Measurements from ENCODE around the gene ANK2. TPM values are rescaled to one million over a fixed set of nuclear protein-coding genes. Genes with fewer than 3 reads are reported as not detected.

ANK2 gene
- total and polyA plus RNA-seq, 4 donors: 0.32 to 2.2 (median 1.0) TPM

GRCh38 chr4:113179091-113179490 is 129.6 kb downstream of the ANK2 start:
- no peak overlapping the region for H3K4me3 ChIP-seq (ENCODE audit: low read depth in 1 of 3, low read length in 3 of 3)
- no peak overlapping the region for H3K27ac ChIP-seq (ENCODE audit: low read depth in 1 of 2, low read length in 2 of 2)
- H3K9me3 ChIP-seq (ENCODE audit: control insufficient read depth in 4 of 4, low read length in 3 of 4): no peaks in the 10 kb centered on the region
- no peak overlapping the region for H3K9ac ChIP-seq (ENCODE audit: low read depth in 1 of 2, low read length in 2 of 2)
- H3K27me3 ChIP-seq (ENCODE audit: control insufficient read depth in 4 of 4, insufficient read depth in 4 of 4, low read length in 3 of 4): no peaks in the 10 kb centered on the region
- H3K4me1 ChIP-seq (ENCODE audit: control insufficient read depth in 4 of 4, insufficient read depth in 4 of 4, low read length in 3 of 4): no peaks in the 10 kb centered on the region
- WGBS: 89% methylated on average over 1 of the region's 1 CpG
- TF ChIP-seq, protein P1, sequence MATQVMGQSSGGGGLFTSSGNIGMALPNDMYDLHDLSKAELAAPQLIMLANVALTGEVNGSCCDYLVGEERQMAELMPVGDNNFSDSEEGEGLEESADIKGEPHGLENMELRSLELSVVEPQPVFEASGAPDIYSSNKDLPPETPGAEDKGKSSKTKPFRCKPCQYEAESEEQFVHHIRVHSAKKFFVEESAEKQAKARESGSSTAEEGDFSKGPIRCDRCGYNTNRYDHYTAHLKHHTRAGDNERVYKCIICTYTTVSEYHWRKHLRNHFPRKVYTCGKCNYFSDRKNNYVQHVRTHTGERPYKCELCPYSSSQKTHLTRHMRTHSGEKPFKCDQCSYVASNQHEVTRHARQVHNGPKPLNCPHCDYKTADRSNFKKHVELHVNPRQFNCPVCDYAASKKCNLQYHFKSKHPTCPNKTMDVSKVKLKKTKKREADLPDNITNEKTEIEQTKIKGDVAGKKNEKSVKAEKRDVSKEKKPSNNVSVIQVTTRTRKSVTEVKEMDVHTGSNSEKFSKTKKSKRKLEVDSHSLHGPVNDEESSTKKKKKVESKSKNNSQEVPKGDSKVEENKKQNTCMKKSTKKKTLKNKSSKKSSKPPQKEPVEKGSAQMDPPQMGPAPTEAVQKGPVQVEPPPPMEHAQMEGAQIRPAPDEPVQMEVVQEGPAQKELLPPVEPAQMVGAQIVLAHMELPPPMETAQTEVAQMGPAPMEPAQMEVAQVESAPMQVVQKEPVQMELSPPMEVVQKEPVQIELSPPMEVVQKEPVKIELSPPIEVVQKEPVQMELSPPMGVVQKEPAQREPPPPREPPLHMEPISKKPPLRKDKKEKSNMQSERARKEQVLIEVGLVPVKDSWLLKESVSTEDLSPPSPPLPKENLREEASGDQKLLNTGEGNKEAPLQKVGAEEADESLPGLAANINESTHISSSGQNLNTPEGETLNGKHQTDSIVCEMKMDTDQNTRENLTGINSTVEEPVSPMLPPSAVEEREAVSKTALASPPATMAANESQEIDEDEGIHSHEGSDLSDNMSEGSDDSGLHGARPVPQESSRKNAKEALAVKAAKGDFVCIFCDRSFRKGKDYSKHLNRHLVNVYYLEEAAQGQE (IDR thresholded peaks at IDR 0.05): no peak
- TF ChIP-seq FOXA1 (IDR thresholded peaks at IDR 0.05) (no peak), HNF4A (conservative IDR thresholded peaks at IDR 0.05) (no peak), RAD21 (IDR thresholded peaks at IDR 0.05) (no peak), JUND (IDR thresholded peaks at IDR 0.05) (no peak), FOXA2 (IDR thresholded peaks at IDR 0.05) (no peak), RXRA (IDR thresholded peaks at IDR 0.05) (no peak), NR2F2 (IDR thresholded peaks at IDR 0.05) (no peak), TAF1 (conservative IDR thresholded peaks at IDR 0.05) (no peak), ATF3 (IDR thresholded peaks at IDR 0.05) (no peak), HNF4G (IDR thresholded peaks at IDR 0.05) (no peak), YY1 (IDR thresholded peaks at IDR 0.05) (no peak)
- TF ChIP-seq, protein P2, sequence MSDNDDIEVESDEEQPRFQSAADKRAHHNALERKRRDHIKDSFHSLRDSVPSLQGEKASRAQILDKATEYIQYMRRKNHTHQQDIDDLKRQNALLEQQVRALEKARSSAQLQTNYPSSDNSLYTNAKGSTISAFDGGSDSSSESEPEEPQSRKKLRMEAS (IDR thresholded peaks at IDR 0.05): no peak
- DNase-seq (ENCODE audit: low spot score): no peak
- no peaks in the 10 kb centered on the region for H3K36me3 ChIP-seq (ENCODE audit: control insufficient read depth in 4 of 4, insufficient read depth in 3 of 4, low read depth in 1 of 4, low read length in 3 of 4)

DNA sequence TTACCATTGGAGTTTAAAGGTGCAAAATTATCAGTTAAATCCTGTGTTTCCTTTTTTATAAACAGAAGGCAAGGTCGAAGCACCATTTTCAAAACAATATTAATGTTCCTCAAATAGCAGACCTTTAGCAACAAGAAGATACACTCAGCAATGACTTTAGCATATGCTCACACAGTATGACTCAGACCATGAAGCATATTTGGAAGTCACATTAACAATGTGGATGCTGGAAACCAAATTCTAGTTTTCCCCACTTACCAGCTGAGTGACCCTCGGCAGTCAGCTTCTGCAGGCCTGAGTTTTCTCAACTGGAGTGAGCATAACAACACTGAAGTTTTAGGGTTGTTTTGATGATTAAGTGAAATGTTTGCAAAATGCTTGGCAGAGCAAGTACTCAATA is 130.5 kb downstream of the ANK2 start:
- Histone ChIP-seq H3K4me3 (ENCODE audit: low read depth in 1 of 3, low read length in 3 of 3) (no peak overlapping the region), H3K4me1 (ENCODE audit: control insufficient read depth in 4 of 4, insufficient read depth in 4 of 4, low read length in 3 of 4) (no peaks in the 10 kb centered on the region), H3K27me3 (ENCODE audit: control insufficient read depth in 4 of 4, insufficient read depth in 4 of 4, low read length in 3 of 4) (no peaks in the 10 kb centered on the region), H3K9me3 (ENCODE audit: control insufficient read depth in 4 of 4, low read length in 3 of 4) (no peaks in the 10 kb centered on the region), H3K36me3 (ENCODE audit: control insufficient read depth in 4 of 4, insufficient read depth in 3 of 4, low read depth in 1 of 4, low read length in 3 of 4) (no peaks in the 10 kb centered on the region), H3K9ac (ENCODE audit: low read depth in 1 of 2, low read length in 2 of 2) (no peak overlapping the region), H3K27ac (ENCODE audit: low read depth in 1 of 2, low read length in 2 of 2) (no peak overlapping the region)
- no peak for DNase-seq (ENCODE audit: low spot score)
- TF ChIP-seq HNF4G (IDR thresholded peaks at IDR 0.05): no peak
- TF ChIP-seq ATF3 (IDR thresholded peaks at IDR 0.05): no peak
- TF ChIP-seq, protein P3, sequence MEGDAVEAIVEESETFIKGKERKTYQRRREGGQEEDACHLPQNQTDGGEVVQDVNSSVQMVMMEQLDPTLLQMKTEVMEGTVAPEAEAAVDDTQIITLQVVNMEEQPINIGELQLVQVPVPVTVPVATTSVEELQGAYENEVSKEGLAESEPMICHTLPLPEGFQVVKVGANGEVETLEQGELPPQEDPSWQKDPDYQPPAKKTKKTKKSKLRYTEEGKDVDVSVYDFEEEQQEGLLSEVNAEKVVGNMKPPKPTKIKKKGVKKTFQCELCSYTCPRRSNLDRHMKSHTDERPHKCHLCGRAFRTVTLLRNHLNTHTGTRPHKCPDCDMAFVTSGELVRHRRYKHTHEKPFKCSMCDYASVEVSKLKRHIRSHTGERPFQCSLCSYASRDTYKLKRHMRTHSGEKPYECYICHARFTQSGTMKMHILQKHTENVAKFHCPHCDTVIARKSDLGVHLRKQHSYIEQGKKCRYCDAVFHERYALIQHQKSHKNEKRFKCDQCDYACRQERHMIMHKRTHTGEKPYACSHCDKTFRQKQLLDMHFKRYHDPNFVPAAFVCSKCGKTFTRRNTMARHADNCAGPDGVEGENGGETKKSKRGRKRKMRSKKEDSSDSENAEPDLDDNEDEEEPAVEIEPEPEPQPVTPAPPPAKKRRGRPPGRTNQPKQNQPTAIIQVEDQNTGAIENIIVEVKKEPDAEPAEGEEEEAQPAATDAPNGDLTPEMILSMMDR (IDR thresholded peaks at IDR 0.05; ENCODE audit: low read depth, low read length, missing input control): no peak
- TF ChIP-seq, protein P2 (IDR thresholded peaks at IDR 0.05): no peak
- TF ChIP-seq EGR1 (IDR thresholded peaks at IDR 0.05; ENCODE audit: low read depth in 2 of 2): no peak
- TF ChIP-seq ZBTB33 (IDR thresholded peaks at IDR 0.05): no peak
- no peak for TF ChIP-seq GABPA (IDR thresholded peaks at IDR 0.05 in 1 of 2, conservative IDR thresholded peaks at IDR 0.05 in 1 of 2)
- TF ChIP-seq RXRA (IDR thresholded peaks at IDR 0.05): no peak
- no peak for TF ChIP-seq YY1 (IDR thresholded peaks at IDR 0.05)
- TF ChIP-seq FOXA2 (IDR thresholded peaks at IDR 0.05): no peak
- TF ChIP-seq RAD21 (IDR thresholded peaks at IDR 0.05): no peak
- no peak for TF ChIP-seq NR2F2 (IDR thresholded peaks at IDR 0.05)
- no peak for TF ChIP-seq JUND (IDR thresholded peaks at IDR 0.05)
- no peak for TF ChIP-seq HNF4A (conservative IDR thresholded peaks at IDR 0.05)
- no peak for TF ChIP-seq SP1 (IDR thresholded peaks at IDR 0.05)
- WGBS: 83% methylated on average over 2 of the region's 2 CpGs

All from liver (tissue), 9 donors.